Ishikawa (cell line): Measurements from ENCODE around the gene GHRL.

Experiments used
- CEBPB ChIP-seq: IDR thresholded peaks from 2 replicates; pipeline ENCODE4 v1.6.1; 2012
- CREB1 ChIP-seq: IDR thresholded peaks from 2 replicates; pipeline ENCODE4 v1.6.1; 2012; ENCODE audit warnings: low read depth
- EGR1 ChIP-seq: IDR thresholded peaks from 2 replicates; pipeline ENCODE4 v1.6.1; 2012
- EP300 ChIP-seq: IDR thresholded peaks from 2 replicates; pipeline ENCODE4 v1.6.1; 2012; ENCODE audit warnings: borderline replicate concordance
- FOXM1 ChIP-seq: IDR thresholded peaks from 2 replicates; pipeline ENCODE4 v1.6.1; 2012; ENCODE audit warnings: low read depth, borderline replicate concordance
- MAX ChIP-seq: IDR thresholded peaks from 2 replicates; pipeline ENCODE4 v1.6.1; 2012
- NFIC ChIP-seq: IDR thresholded peaks from 2 replicates; pipeline ENCODE4 v1.6.1; 2012
- RAD21 ChIP-seq: IDR thresholded peaks from 2 replicates; pipeline ENCODE4 v1.6.1; 2012; ENCODE audit warnings: low read depth
- REST ChIP-seq: IDR thresholded peaks from 2 replicates; pipeline ENCODE4 v1.6.1; 2012; ENCODE audit warnings: low read depth, mild to moderate bottlenecking
- TAF1 ChIP-seq: IDR thresholded peaks from 2 replicates; pipeline ENCODE4 v1.6.1; 2012; ENCODE audit warnings: low read depth, mild to moderate bottlenecking
- TCF12 ChIP-seq: IDR thresholded peaks from 2 replicates; pipeline ENCODE4 v1.6.1; 2012; ENCODE audit warnings: low read depth
- TEAD4 ChIP-seq: IDR thresholded peaks from 2 replicates; pipeline ENCODE4 v1.6.1; 2012
- USF1 ChIP-seq: IDR thresholded peaks from 2 replicates; pipeline ENCODE4 v1.6.1; 2012
- YY1 ChIP-seq: IDR thresholded peaks from 2 replicates; pipeline ENCODE4 v1.6.1; 2012; ENCODE audit warnings: low read depth
- ZBTB7A ChIP-seq: IDR thresholded peaks from 2 replicates; pipeline ENCODE4 v1.6.1; 2012; ENCODE audit warnings: low read depth

GHRL gene

GRCh38 chr3:10259036-10259435 is 33.7 kb downstream of the GHRL start:
- TF ChIP-seq EGR1 (no peak), REST (no peak), YY1 (no peak), CEBPB (no peak), RAD21 (no peak), EP300 (no peak), FOXM1 (no peak), NFIC (no peak), TEAD4 (no peak), USF1 (no peak), ZBTB7A (no peak), MAX (no peak), TCF12 (no peak), CREB1 (no peak), TAF1 (no peak)

- no peak for TF ChIP-seq FOXM1
- TF ChIP-seq MAX = no peak
- TF ChIP-seq CEBPB = no peak
- TF ChIP-seq USF1 = no peak
- no peak for TF ChIP-seq TEAD4
- TF ChIP-seq TAF1 = no peak
- no peak for TF ChIP-seq YY1
- no peak for TF ChIP-seq NFIC
- no peak for TF ChIP-seq EP300
- TF ChIP-seq REST = no peak
- TF ChIP-seq RAD21 = no peak
- TF ChIP-seq EGR1 = no peak
- TF ChIP-seq TCF12 = no peak
- TF ChIP-seq ZBTB7A = no peak
Observed at GRCh38 chr3:10255835-10256234, 36.9 kb downstream of the GHRL start.

- TF ChIP-seq USF1 = no peak
- no peak for TF ChIP-seq TEAD4
- no peak for TF ChIP-seq FOXM1
- no peak for TF ChIP-seq NFIC
- no peak for TF ChIP-seq ZBTB7A
- TF ChIP-seq MAX = no peak
- TF ChIP-seq EGR1 = no peak
- TF ChIP-seq REST = no peak
- no peak for TF ChIP-seq CEBPB
- TF ChIP-seq YY1 = no peak
- no peak for TF ChIP-seq RAD21
- no peak for TF ChIP-seq TAF1
- TF ChIP-seq TCF12 = no peak
Observed at GRCh38 chr3:10253731-10254130, 39.0 kb downstream of the GHRL start.

- no peak for TF ChIP-seq REST
- TF ChIP-seq MAX = no peak
- no peak for TF ChIP-seq RAD21
- TF ChIP-seq ZBTB7A = no peak
Observed at GRCh38 chr3:10251006-10251405, 41.7 kb downstream of the GHRL start.
